GM19351 (cell line): ENCODE results near the gene OR4K17.
"Not testable (repeated sequence)": the region's sequence is repeated elsewhere in the genome, so short reads cannot be mapped to it uniquely, and the experiment has no call there.

Experiments used
- ATAC-seq: cut with Tn5 transposase; IDR thresholded peaks from one replicate; pipeline ENCODE4 v1.9.1; 2021; ENCODE audit warnings: mild to moderate bottlenecking, moderate library complexity; ENCODE audit not compliant: unreplicated experiment

The OR4K17 gene, protein sequence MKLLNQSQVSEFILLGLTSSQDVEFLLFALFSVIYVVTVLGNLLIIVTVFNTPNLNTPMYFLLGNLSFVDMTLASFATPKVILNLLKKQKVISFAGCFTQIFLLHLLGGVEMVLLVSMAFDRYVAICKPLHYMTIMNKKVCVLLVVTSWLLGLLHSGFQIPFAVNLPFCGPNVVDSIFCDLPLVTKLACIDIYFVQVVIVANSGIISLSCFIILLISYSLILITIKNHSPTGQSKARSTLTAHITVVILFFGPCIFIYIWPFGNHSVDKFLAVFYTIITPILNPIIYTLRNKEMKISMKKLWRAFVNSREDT

DNA sequence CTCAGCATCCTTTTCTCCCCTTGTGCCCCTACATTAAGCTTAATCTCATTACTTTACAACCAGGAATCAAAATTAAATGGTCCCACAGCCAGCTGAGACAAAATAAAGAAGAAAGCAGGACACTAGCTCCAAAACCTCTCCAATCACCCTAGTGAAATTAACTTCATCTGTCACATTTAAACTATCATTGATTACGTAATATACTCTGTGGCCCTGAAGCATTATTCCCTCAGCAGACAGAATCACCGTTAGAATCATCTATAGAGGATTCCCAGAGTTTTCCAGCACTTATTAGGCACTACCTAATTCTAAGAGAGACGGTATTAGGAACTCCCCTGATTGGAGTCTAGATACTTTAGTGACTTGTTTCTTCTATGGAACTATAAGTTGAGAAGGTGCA lies at the start of gene OR4K17:
Gene OR4K17, plus strand, starts transcription at position 302 of the 400 bp plus-strand sequence. CDS start 6,761 bp downstream, outside the sequence.
- no peak for ATAC-seq

DNA sequence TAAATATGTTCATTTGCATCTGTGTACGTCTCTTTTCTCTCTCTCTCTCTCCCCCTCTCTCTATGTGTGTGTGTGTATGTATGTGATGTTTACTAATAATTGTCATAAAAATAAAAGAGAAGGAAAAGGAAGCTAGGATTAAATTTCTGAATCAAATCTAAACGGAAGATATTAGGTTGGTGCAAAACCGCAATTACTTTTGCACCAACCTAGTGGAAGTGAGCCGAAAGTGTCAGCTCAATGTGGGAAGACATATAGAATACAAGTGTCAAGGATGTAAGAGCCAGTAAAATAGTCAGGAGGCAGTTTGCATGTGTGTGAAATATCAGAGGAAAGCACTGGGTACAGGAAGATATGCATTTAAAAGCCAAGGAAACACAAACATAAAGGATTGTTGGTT lies 18.5 kb upstream of the OR4K17 start:
- no peak for ATAC-seq

DNA sequence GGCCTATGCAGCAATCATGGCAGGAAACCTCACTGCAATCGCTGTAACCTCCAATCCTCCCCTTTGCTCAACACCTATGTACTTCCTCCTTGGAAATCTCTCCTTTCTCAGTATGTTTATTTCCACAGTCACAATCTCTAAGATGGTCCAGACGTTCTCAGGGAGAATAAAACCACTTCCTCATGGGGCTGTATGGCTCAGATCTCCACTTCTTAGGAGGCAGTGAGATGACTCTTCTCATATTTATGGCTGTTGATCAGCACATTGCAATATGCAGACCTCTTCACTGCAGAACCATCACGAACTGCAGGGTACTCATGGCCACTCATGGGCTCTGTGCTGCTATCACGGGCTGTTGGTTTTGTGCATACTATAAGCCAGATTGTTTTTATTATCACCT lies 17.1 kb upstream of the OR4K17 start:
- ATAC-seq: no peak

DNA sequence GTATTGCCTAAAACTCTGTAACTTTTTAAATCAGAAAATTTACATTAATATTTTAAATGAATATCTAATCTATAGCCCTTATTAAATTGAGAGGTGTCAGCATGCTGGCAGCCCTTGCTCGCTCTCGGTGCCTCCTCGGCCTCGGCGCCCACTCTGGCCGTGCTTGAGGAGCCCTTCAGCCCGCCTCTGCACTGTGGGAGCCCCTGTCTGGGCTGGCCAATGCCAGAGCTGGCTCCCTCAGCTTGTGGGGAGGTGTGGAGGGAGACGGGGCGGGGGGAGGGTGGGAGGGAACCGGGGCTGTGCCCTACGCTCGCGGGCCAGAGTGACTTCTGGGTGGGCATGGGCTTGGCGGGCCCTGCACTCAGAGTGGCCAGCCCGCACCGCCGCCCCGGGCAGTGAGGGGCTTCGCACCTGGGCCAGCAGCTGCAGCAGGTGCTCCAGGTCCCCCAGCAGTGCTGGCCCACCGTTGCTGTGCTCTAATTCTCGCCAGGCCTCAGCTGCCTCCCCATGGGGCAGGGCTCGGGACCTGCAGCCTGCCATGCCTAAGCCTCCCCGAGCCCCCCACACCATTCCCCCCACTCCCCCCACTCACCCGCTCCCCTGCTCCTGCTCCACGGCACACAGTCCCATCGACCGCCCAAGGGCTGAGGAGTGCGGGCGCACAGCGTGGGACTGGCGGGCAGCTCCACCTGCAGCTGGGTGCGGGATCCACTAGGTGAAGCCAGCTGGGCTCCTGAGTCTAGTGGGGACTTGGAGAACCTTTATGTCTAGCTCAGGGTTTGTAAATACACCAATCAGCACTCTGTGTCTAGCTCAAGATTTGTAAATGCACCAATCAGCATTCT lies 11.4 kb upstream of the OR4K17 start:
- ATAC-seq: not testable (repeated sequence)

GRCh38 chr14:20112321-20112720 lies 1.8 kb downstream of the OR4K17 start:
- ATAC-seq: no peak

DNA sequence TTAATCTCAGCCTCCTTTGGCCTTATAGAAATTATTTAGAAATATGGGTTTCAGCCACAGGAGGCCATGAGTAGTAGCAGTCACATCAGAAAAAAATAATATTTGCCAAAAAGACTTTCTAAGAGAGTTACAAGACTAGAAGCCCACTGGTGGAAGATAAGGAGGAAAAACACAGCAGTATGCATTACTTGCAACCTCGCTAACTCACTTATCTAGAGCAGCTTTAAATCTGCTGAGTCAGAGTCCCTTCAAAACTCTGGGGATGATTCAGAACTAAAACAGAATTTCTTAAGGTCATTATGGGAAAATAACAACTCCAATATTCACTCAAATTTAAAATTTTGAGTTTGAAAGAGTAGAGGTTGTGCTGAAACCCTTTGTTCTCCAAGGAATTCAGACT lies 6.2 kb downstream of the OR4K17 start:
- no peak for ATAC-seq

GRCh38 chr14:20118795-20119194 lies 8.3 kb downstream of the OR4K17 start:
- ATAC-seq: no peak

DNA sequence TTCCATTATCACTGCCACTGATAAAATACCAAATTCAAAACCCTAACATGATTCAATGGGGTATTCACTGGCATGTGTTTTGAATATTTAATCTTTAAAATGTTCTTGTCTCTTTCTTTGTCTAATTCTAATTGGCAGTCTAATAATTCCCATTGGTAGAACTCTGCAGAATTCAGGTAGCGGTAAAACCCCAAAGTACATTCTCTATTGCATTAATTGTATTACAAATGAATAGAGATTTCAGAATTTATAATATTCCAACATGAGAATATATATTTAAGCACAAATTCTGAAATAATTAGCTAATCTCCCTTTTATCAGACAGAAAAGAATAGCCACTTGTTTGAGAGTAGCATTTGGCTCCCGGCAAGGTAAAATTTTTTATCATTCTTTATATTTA lies 28.0 kb downstream of the OR4K17 start, which contains the start of gene OR4N5:
Gene OR4N5, plus strand, starts transcription at position 301 of the 400 bp plus-strand sequence. CDS start 4,916 bp downstream, outside the sequence.
- ATAC-seq: no peak

- no peak for ATAC-seq
These were observed 33.4 kb downstream of the OR4K17 start for GRCh38 chr14:20143911-20144310.

GRCh38 chr14:20144820-20145219 lies 34.3 kb downstream of the OR4K17 start:
- no peak for ATAC-seq

- ATAC-seq: no peak
These were observed 53.9 kb downstream of the OR4K17 start for GRCh38 chr14:20164462-20164861.

- no peak for ATAC-seq
These were observed 56.6 kb downstream of the OR4K17 start for GRCh38 chr14:20167091-20167490.

DNA sequence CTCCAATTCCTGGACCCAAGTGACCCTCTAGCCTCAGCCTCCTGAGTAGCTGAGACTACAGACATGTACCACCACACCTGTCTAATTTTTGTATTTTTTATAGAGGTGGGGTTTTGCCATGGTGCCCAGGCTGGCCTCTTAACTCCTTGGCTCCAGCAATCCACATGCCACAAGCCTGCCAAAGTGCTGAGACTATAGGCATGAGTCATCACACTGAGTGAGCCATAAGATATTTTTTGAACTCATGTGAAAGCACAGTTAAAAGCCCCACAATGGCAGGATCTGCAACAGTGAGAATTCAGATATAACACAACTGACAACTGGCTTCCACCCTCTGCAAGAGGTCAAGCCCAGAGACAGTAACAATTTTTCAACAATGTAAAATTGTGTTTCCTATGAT lies 59.3 kb downstream of the OR4K17 start:
- ATAC-seq: not testable (repeated sequence)
